H9 (cell line): Measurements from ENCODE around the gene CDYL2. TPM values are rescaled to one million over a fixed set of nuclear protein-coding genes. Genes with fewer than 3 reads are reported as not detected.
A peak's percentile ranks its signal among the peaks of the same experiment; 100 is the strongest.

Source experiments
- DNase-seq: peaks from one replicate; pipeline ENCODE4 v3.0.0-alpha.2; 2017
- H2AFZ ChIP-seq: one replicate; pipeline ENCODE4 v1.6.1; 2013; ENCODE audit warnings: mild to moderate bottlenecking, low read length, control low read depth, moderate library complexity
- H2AK5ac ChIP-seq: 2 replicates; pipeline ENCODE4 v1.6.1; 2013; ENCODE audit warnings: low read length, control low read depth, mixed read lengths; ENCODE audit not compliant: insufficient read length
- H2BK120ac ChIP-seq: one replicate; pipeline ENCODE4 v1.6.1; 2013; ENCODE audit warnings: low read depth, mild to moderate bottlenecking, low read length, control low read depth, inconsistent platforms; ENCODE audit not compliant: poor library complexity, severe bottlenecking
- H2BK12ac ChIP-seq: 2 replicates; pipeline ENCODE4 v1.6.1; 2013; ENCODE audit warnings: low read length, control low read depth, mixed read lengths, low read depth; ENCODE audit not compliant: insufficient read length
- H2BK15ac ChIP-seq: 2 replicates; pipeline ENCODE4 v1.6.1; 2013; ENCODE audit warnings: low read depth, low read length, control low read depth
- H2BK20ac ChIP-seq: one replicate; pipeline ENCODE4 v1.6.1; 2013; ENCODE audit warnings: low read depth, mild to moderate bottlenecking, low read length, control low read depth, inconsistent platforms; ENCODE audit not compliant: poor library complexity, severe bottlenecking
- H2BK5ac ChIP-seq: 2 replicates; pipeline ENCODE4 v1.6.1; 2013; ENCODE audit warnings: low read length, control low read depth, mixed read lengths; ENCODE audit not compliant: insufficient read length
- H3K14ac ChIP-seq: 2 replicates; pipeline ENCODE4 v1.6.1; 2013; ENCODE audit warnings: low read length, control low read depth; ENCODE audit not compliant: insufficient read depth
- H3K18ac ChIP-seq: 2 replicates; pipeline ENCODE4 v1.6.1; 2013; ENCODE audit warnings: low read depth, mild to moderate bottlenecking, mixed read lengths, low read length, control low read depth; ENCODE audit not compliant: insufficient read length
- H3K23ac ChIP-seq: 2 replicates; pipeline ENCODE4 v1.6.1; 2013; ENCODE audit warnings: low read length, control low read depth, mixed read lengths, low read depth; ENCODE audit not compliant: insufficient read length
- H3K23me2 ChIP-seq: 2 replicates; pipeline ENCODE4 v1.6.1; 2013; ENCODE audit warnings: low read depth, mild to moderate bottlenecking, mixed read lengths, low read length, control low read depth; ENCODE audit not compliant: insufficient read length, poor library complexity, severe bottlenecking
- H3K27ac ChIP-seq: 2 replicates; pipeline ENCODE4 v1.5.1; 2013; ENCODE audit warnings: low read length, control low read depth, mixed read lengths, low read depth; ENCODE audit not compliant: insufficient read length
- H3K27me3 ChIP-seq: 2 replicates; pipeline ENCODE4 v1.6.1; 2013; ENCODE audit warnings: low read length, control low read depth, inconsistent platforms; ENCODE audit not compliant: insufficient read depth
- H3K4ac ChIP-seq: 2 replicates; pipeline ENCODE4 v1.6.1; 2013; ENCODE audit warnings: low read depth, mild to moderate bottlenecking, control low read depth, inconsistent platforms, low read length, moderate library complexity
- H3K4me1 ChIP-seq: 2 replicates; pipeline ENCODE4 v1.6.1; 2013; ENCODE audit warnings: low read length, control low read depth, inconsistent platforms; ENCODE audit not compliant: insufficient read depth
- H3K4me2 ChIP-seq: 2 replicates; pipeline ENCODE4 v1.6.1; 2013; ENCODE audit warnings: low read length, control low read depth, mixed read lengths; ENCODE audit not compliant: insufficient read length, insufficient read depth
- H3K56ac ChIP-seq: 2 replicates; pipeline ENCODE4 v1.6.1; 2013; ENCODE audit warnings: low read depth, mild to moderate bottlenecking, mixed read lengths, low read length, control low read depth; ENCODE audit not compliant: insufficient read length
- H3K79me1 ChIP-seq: 2 replicates; pipeline ENCODE4 v1.6.1; 2013; ENCODE audit warnings: low read depth, mild to moderate bottlenecking, moderate library complexity, low read length, control low read depth, inconsistent platforms; ENCODE audit not compliant: insufficient read depth, poor library complexity, severe bottlenecking
- H3K79me2 ChIP-seq: 2 replicates; pipeline ENCODE4 v1.6.1; 2013; ENCODE audit warnings: low read length, control low read depth, inconsistent platforms; ENCODE audit not compliant: insufficient read depth
- H3K9ac ChIP-seq: 2 replicates; pipeline ENCODE4 v1.6.1; 2013; ENCODE audit warnings: low read length, control low read depth, mixed read lengths; ENCODE audit not compliant: insufficient read length; ENCODE audit errors: extremely low read depth
- H3K9me3 ChIP-seq: one replicate; pipeline ENCODE4 v1.6.1; 2013; ENCODE audit warnings: low read depth, low read length, inconsistent platforms; ENCODE audit not compliant: control insufficient read depth
- H3T11ph ChIP-seq: one replicate; pipeline ENCODE4 v1.6.1; 2013; ENCODE audit warnings: mild to moderate bottlenecking, low read length, control low read depth, inconsistent platforms
- H4K20me1 ChIP-seq: one replicate; pipeline ENCODE4 v1.6.1; 2013; ENCODE audit not compliant: control insufficient read depth, insufficient read length, insufficient read depth
- H4K5ac ChIP-seq: 2 replicates; pipeline ENCODE4 v1.6.1; 2013; ENCODE audit warnings: low read depth, mild to moderate bottlenecking, mixed read lengths, low read length, control low read depth; ENCODE audit not compliant: insufficient read length
- H4K8ac ChIP-seq: replicated peaks from 2 replicates; pipeline ENCODE4 v1.6.1; 2013; ENCODE audit warnings: low read length, control low read depth, mixed read lengths, low read depth; ENCODE audit not compliant: insufficient read length
- H4K91ac ChIP-seq: 2 replicates; pipeline ENCODE4 v1.6.1; 2013; ENCODE audit warnings: low read depth, mild to moderate bottlenecking, moderate library complexity, mixed read lengths, low read length, control low read depth; ENCODE audit not compliant: insufficient read length
- H3K27ac Mint-ChIP-seq, 3 experiments: 2 replicates in 2 of 3; 3 replicates in 1 of 3; pipeline ENCODE4 v1.8.0; 2020 to 2021; ENCODE audit warnings: mixed read lengths in 3 of 3, mild to moderate bottlenecking in 1 of 3, moderate library complexity in 1 of 3
- H3K27me3 Mint-ChIP-seq: 2 replicates; pipeline ENCODE4 v1.8.0; 2021; ENCODE audit warnings: low read depth, mild to moderate bottlenecking, moderate library complexity, mixed read lengths
- H3K36me3 Mint-ChIP-seq, 3 experiments: 2 replicates in 2 of 3; 3 replicates in 1 of 3; pipeline ENCODE4 v1.8.0; 2020 to 2021; ENCODE audit warnings: low read depth in 3 of 3, mixed read lengths in 3 of 3; ENCODE audit not compliant: insufficient read depth in 1 of 3
- H3K4me1 Mint-ChIP-seq, 2 experiments: 2 replicates each; pipeline ENCODE4 v1.8.0; 2020; ENCODE audit warnings: mixed read lengths in 2 of 2
- H3K4me3 Mint-ChIP-seq, 2 experiments: 2 replicates in 1 of 2; 3 replicates in 1 of 2; pipeline ENCODE4 v1.8.0; 2020 to 2021; ENCODE audit warnings: mild to moderate bottlenecking in 2 of 2, mixed read lengths in 2 of 2, moderate library complexity in 1 of 2
- H3K9me3 Mint-ChIP-seq, 2 experiments: 2 replicates in 1 of 2; 3 replicates in 1 of 2; pipeline ENCODE4 v1.8.0; 2020; ENCODE audit warnings: mild to moderate bottlenecking in 2 of 2, mixed read lengths in 2 of 2, moderate library complexity in 1 of 2
- CTCF ChIP-seq: fragments of 200-600 bp; sonication (generic); conservative IDR thresholded peaks from 3 replicates; pipeline ENCODE4 v1.8.0; 2021; ENCODE audit warnings: antibody characterized with exemption, mild to moderate bottlenecking
- WGBS: extraction: QIAGEN DNeasy Blood & Tissue Kit; methylation state at CpG from one replicate; pipeline ENCODE4 v1.1.7; 2013; ENCODE audit warnings: missing lambda C conversion rate, low lambda C conversion rate, mixed read lengths; ENCODE audit not compliant: insufficient read length; ENCODE audit errors: extremely low coverage; 5-methylcytosine and 5-hydroxymethylcytosine counted together
- total RNA-seq: library from RNA; stranded (reverse); gene quantifications from 2 replicates; pipeline ENCODE4 v1.2.1, GENCODE V29; 2021

The CDYL2 gene
- total RNA-seq, 1 experiment from 2014 or later, result 4.2 TPM

GRCh38 chr16:80564394-80564793 lies 240.0 kb downstream of the CDYL2 start:
- Histone ChIP-seq H2BK120ac (no peak overlapping the region), H2BK5ac (no peak overlapping the region), H3K4me1 (peaks cover 6% of the 10 kb centered on the region; the same call in 1 of the 2 replicates), H3T11ph (no peak overlapping the region), H3K23me2 (no peaks in the 10 kb centered on the region), H2BK12ac (no peak overlapping the region), H3K79me2 (no peaks in the 10 kb centered on the region), H4K5ac (no peak overlapping the region), H4K91ac (no peak overlapping the region), H3K56ac (no peak overlapping the region), H3K27ac (no peak overlapping the region), H2AK5ac (no peak overlapping the region), H3K18ac (no peak overlapping the region), H2AFZ (no peak overlapping the region), H3K4ac (no peak overlapping the region), H4K8ac (no peak overlapping the region), H3K27me3 (no peaks in the 10 kb centered on the region), H2BK15ac (no peak overlapping the region), H3K9ac (no peak overlapping the region), H3K79me1 (no peaks in the 10 kb centered on the region), H3K14ac (no peak overlapping the region), H3K9me3 (no peaks in the 10 kb centered on the region), H3K23ac (no peak overlapping the region), H2BK20ac (no peak overlapping the region), H4K20me1 (no peaks in the 10 kb centered on the region), H3K4me2 (no peak overlapping the region)
- H3K27ac Mint-ChIP-seq, result peak overlapping the region in 1 of 3 experiments; percentile 80; a peak in 1 of 7 replicates
- peaks cover 9% of the 10 kb centered on the region for H3K27me3 Mint-ChIP-seq
- WGBS, result no CpG with 5 or more reads among the region's 7 CpGs
- no peak overlapping the region for H3K4me3 Mint-ChIP-seq
- DNase-seq, result no peak
- no peak for TF ChIP-seq CTCF
- H3K36me3 Mint-ChIP-seq, result no peaks in the 10 kb centered on the region
- peaks cover 0 to 3% of the 10 kb centered on the region in 2 experiments; a peak in 1 of 4 replicates for H3K4me1 Mint-ChIP-seq
- H3K9me3 Mint-ChIP-seq, result peaks cover 0 to 14% of the 10 kb centered on the region in 2 experiments; a peak in 3 of 5 replicates
